ENCODE data around the gene NAV3.

Gene NAV3

DNA sequence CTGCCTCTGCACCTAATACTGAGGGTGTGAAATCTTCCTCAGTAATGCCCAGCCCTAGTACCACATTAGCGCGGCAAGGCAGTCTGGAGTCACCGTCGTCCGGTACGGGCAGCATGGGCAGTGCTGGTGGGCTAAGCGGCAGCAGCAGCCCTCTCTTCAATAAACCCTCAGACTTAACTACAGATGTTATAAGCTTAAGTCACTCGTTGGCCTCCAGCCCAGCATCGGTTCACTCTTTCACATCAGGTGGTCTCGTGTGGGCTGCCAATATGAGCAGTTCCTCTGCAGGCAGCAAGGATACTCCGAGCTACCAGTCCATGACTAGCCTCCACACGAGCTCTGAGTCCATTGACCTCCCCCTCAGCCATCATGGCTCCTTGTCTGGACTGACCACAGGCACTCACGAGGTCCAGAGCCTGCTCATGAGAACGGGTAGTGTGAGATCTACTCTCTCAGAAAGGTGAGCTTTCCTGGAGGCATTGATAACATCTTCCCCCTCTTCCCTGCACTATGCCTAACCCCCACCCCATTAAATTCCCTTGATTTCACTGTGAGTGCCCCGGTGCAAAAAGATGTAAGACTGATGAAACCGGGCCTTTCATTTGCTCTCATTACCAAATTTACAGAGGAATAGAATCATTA, 291.4 kb downstream of the NAV3 start:
- Mint-ChIP-seq H3K4me1 (ENCODE audit: low read depth) (no peaks in the 10 kb centered on the region), H3K27ac (no peak overlapping the region), H3K27me3 (ENCODE audit: low read depth) (no peaks in the 10 kb centered on the region), H3K36me3 (ENCODE audit: low read depth) (no peaks in the 10 kb centered on the region), H3K4me3 (no peak overlapping the region), H3K9me3 (no peaks in the 10 kb centered on the region)
- DNase-seq (ENCODE audit: low spot score) = no peak

DNA sequence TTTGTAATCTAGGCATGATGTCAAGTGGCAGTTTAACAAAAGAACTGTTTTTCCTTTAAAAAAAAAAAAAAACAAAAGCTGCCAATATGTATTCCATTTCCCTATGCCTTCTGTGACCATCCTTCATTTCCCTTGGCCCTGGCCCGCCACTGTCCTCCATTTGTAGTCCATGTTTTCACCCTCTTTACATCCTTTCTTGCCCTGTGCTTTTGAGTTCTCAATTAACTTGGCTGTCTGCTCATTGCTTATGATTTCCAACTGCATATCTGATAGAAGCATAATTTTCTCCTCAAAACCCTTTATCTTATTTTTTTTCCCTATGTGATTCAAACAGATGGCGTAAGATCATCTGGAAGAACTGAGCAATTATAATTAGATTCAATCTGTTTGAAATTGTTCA, 297.5 kb downstream of the NAV3 start:
- DNase-seq (ENCODE audit: low spot score) = no peak
- Mint-ChIP-seq H3K4me1 (ENCODE audit: low read depth) (no peaks in the 10 kb centered on the region), H3K27ac (no peak overlapping the region), H3K27me3 (ENCODE audit: low read depth) (no peaks in the 10 kb centered on the region), H3K36me3 (ENCODE audit: low read depth) (no peaks in the 10 kb centered on the region), H3K9me3 (peaks cover 5% of the 10 kb centered on the region), H3K4me3 (no peak overlapping the region)

DNA sequence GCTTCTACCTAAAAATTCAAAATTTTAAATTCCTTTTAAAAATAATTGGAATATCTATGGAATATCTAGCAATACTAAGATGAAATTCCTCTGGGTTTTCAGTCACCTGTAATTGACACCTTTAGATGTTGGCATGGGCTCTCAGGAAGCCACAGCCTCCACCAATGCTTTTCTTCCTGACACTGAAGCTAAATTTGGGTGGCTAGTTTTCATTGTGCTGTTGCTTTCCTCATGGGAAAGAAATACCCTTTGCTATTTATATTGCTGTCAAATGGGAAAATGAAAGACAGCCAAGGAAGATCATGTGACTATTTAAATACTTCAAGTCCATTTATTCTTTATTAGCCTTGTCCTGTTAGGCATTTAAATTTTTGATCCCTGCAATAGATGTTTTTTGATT, 313.0 kb downstream of the NAV3 start:
- no peaks in the 10 kb centered on the region for H3K9me3 Mint-ChIP-seq
- H3K4me1 Mint-ChIP-seq (ENCODE audit: low read depth) = no peaks in the 10 kb centered on the region
- no peak for DNase-seq (ENCODE audit: low spot score)
- no peak overlapping the region for H3K27ac Mint-ChIP-seq
- no peak overlapping the region for H3K4me3 Mint-ChIP-seq
- H3K36me3 Mint-ChIP-seq (ENCODE audit: low read depth) = no peaks in the 10 kb centered on the region
- no peaks in the 10 kb centered on the region for H3K27me3 Mint-ChIP-seq (ENCODE audit: low read depth)

DNA sequence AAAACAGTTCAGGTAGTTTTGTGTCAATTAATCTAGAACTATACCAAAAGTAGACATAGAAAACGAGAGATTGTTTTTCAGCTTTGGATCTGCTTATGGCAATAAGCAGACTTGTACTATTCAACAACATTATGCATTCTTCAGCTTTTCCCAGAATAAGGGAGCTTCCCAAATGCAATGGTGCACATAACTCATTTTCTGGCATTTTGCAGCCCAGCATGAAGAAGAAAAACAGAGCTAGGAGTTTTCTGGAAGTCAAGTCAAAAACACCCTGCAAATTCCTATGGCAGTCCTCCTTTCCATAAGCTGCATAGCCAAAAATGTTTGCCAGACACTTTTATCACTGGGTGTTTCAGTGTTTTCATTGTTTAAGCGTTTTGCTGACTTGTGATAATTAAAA, 314.7 kb downstream of the NAV3 start:
- no peak overlapping the region for H3K27ac Mint-ChIP-seq
- no peaks in the 10 kb centered on the region for H3K36me3 Mint-ChIP-seq (ENCODE audit: low read depth)
- no peaks in the 10 kb centered on the region for H3K4me1 Mint-ChIP-seq (ENCODE audit: low read depth)
- H3K4me3 Mint-ChIP-seq = no peak overlapping the region
- H3K9me3 Mint-ChIP-seq = no peaks in the 10 kb centered on the region
- no peak for DNase-seq (ENCODE audit: low spot score)
- no peaks in the 10 kb centered on the region for H3K27me3 Mint-ChIP-seq (ENCODE audit: low read depth)

DNA sequence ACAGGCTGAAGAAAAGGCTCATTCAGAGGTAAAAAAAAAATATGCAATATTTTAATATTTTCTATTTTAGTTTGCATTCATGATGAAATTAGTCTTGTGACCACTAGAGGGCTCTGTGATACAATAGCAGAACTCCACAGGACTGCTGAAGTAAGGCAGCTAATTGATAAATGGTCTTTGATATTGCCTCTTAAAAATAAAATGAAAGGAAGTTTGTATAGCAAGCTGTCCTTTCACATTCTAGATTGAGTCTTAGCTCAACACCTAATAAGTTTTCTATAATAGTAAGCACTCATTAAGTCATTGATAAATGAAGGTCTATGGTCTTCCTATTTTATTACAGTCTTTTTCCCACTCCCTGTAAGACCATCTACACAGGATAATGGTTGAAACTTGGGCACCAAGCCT, 315.7 kb downstream of the NAV3 start:
- Mint-ChIP-seq H3K27me3 (ENCODE audit: low read depth) (no peaks in the 10 kb centered on the region), H3K36me3 (ENCODE audit: low read depth) (no peaks in the 10 kb centered on the region), H3K9me3 (no peaks in the 10 kb centered on the region), H3K27ac (no peak overlapping the region), H3K4me1 (ENCODE audit: low read depth) (no peaks in the 10 kb centered on the region), H3K4me3 (no peak overlapping the region)
- DNase-seq (ENCODE audit: low spot score) = no peak

DNA sequence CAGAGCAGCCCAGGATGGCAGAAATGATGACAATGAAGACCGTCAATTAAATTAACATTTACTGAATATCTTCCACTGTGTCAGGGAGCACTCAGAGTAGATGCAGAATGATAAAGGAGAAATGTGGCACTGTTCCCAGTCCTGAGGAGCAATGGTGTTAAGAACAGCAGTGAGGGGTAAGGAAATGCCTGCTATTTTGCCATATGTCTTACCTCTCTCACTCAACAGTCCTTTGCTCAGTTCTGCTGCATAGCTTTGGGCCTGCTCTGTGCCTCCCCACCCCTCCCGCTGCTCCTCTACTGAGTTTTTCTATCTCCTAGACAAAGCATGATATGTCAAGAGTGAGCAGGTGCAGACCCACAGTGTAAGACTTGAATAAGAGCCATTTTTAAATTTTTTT, 318.8 kb downstream of the NAV3 start:
- H3K4me3 Mint-ChIP-seq = no peak overlapping the region
- H3K27me3 Mint-ChIP-seq (ENCODE audit: low read depth) = no peaks in the 10 kb centered on the region
- no peaks in the 10 kb centered on the region for H3K36me3 Mint-ChIP-seq (ENCODE audit: low read depth)
- no peaks in the 10 kb centered on the region for H3K9me3 Mint-ChIP-seq
- H3K27ac Mint-ChIP-seq = no peak overlapping the region
- DNase-seq (ENCODE audit: low spot score) = no peak
- no peaks in the 10 kb centered on the region for H3K4me1 Mint-ChIP-seq (ENCODE audit: low read depth)

DNA sequence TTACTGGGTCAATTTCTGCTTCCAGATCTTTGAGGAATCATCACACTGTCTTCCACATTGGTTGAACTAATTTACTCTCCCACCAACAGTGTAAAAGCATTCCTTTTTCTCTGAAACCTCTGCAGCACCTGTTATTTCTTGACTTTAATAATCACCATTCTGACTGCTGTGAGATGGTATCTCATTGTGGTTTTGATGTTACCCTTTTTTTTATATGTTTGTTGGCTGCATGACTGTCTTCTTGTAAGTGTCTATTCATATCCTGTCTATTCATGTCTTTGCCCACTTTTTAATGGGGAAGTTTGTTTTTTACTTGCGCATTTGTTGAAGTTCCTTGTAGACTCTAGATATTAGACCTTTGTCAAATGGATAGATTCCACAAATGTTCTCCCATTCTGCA, 324.9 kb downstream of the NAV3 start:
- Mint-ChIP-seq H3K27ac (no peak overlapping the region), H3K27me3 (ENCODE audit: low read depth) (no peaks in the 10 kb centered on the region), H3K4me1 (ENCODE audit: low read depth) (no peaks in the 10 kb centered on the region), H3K9me3 (no peaks in the 10 kb centered on the region), H3K36me3 (ENCODE audit: low read depth) (no peaks in the 10 kb centered on the region), H3K4me3 (no peak overlapping the region)
- DNase-seq (ENCODE audit: low spot score) = no peak

DNA sequence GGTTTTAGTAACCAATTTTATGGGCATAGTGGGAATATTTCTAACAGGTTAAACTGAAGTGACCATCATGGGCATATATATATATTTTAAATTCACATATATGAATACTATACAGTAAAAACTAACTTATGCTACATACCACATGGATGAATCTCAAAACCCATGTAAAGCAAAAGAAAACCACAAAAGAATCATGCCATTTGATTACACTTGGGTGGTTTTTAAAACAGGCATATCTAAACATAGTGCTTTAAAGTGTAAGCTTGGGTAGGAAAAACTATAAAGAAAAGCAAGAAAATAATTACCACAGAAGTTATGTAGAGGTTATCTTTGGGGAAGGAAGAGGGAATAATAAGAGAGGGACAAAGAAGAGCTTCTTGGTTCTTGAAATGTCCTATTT, 326.1 kb downstream of the NAV3 start:
- no peak overlapping the region for H3K4me3 Mint-ChIP-seq
- H3K36me3 Mint-ChIP-seq (ENCODE audit: low read depth) = no peaks in the 10 kb centered on the region
- H3K27ac Mint-ChIP-seq = no peak overlapping the region
- H3K4me1 Mint-ChIP-seq (ENCODE audit: low read depth) = no peaks in the 10 kb centered on the region
- no peaks in the 10 kb centered on the region for H3K9me3 Mint-ChIP-seq
- no peaks in the 10 kb centered on the region for H3K27me3 Mint-ChIP-seq (ENCODE audit: low read depth)
- DNase-seq (ENCODE audit: low spot score) = no peak

DNA sequence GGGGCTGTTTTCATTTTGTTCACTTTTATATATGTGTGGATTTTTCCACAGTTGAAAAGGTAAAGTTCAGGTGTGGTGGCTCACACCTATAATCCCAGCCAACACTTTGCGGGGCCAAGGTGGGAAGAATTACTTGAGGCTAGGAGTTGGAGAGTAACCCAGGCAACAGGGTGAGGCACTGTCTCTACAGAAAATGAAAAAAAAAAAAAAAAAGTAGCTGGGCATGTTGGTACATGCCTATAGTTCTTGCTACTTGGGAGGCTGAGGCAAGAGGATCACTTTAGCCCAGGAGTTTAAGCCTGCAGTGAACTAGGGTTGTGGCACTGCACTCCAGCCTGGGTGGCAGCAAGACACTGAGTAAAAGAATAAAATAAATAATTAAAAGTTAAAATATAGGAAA, 326.5 kb downstream of the NAV3 start:
- Mint-ChIP-seq H3K36me3 (ENCODE audit: low read depth) (no peaks in the 10 kb centered on the region), H3K9me3 (no peaks in the 10 kb centered on the region), H3K4me3 (no peak overlapping the region), H3K4me1 (ENCODE audit: low read depth) (no peaks in the 10 kb centered on the region), H3K27me3 (ENCODE audit: low read depth) (no peaks in the 10 kb centered on the region), H3K27ac (no peak overlapping the region)
- no peak for DNase-seq (ENCODE audit: low spot score)

DNA sequence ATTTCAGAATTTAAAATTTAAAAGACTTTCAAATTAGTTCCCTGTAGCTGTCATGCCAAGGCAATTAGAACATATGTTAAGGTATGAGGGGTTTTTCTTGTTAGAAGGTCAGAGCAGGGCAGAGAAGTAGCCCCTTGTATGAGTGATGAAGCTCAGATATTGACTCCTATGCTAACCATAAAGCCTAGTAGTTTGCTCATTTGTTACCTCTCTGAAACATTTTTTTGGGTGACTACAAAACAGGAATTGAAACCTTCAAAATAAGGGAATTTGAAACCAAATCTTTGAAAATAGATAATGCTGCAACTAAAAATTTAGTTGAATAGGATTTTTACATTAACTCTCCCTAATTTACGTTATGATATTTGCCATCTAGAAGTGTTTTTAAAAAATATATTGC, 333.5 kb downstream of the NAV3 start:
- H3K36me3 Mint-ChIP-seq (ENCODE audit: low read depth) = no peaks in the 10 kb centered on the region
- DNase-seq (ENCODE audit: low spot score) = no peak
- H3K9me3 Mint-ChIP-seq = no peaks in the 10 kb centered on the region
- no peak overlapping the region for H3K4me3 Mint-ChIP-seq
- no peaks in the 10 kb centered on the region for H3K27me3 Mint-ChIP-seq (ENCODE audit: low read depth)
- H3K27ac Mint-ChIP-seq = no peak overlapping the region
- no peaks in the 10 kb centered on the region for H3K4me1 Mint-ChIP-seq (ENCODE audit: low read depth)

DNA sequence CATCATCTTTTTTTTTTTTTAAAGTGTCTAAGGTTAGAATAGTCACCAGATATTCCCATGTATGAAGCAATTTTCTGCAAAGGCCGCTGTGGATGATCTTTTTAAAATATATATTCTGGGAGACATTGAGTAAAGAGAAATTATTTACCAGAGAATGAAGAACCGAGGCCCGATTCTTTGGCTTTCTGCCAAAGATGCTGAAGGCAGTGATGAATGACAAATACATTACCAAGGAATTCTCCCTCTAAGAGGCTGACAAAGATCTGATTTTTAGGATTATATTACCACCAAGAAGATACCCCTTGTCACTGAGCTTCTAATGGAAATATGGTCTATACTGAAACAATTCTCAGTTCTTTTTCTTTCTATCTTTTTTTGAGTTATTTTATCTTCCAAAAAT, 336.8 kb downstream of the NAV3 start:
- H3K27ac Mint-ChIP-seq = no peak overlapping the region
- H3K4me1 Mint-ChIP-seq (ENCODE audit: low read depth) = no peaks in the 10 kb centered on the region
- DNase-seq (ENCODE audit: low spot score) = no peak

DNA sequence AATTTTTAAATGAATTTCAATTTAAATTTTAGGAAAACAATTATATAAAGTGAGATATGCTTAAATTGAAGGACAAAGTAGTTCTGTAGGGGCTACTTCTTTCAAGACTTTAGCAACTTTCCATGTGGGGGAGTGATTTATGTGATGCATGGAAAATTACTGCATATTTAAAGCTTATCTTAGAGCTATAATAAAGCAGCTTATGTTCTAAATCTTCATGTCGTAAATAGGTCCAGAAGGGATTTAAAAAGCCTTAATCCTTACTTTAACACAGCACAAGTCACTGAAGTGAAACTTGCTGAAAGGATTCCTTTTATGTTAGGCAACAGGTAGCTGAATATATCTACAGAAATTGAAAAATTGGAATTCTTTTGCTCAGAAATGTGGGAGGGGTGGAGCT, 340.4 kb downstream of the NAV3 start:
- no peak for DNase-seq (ENCODE audit: low spot score)
- H3K9me3 Mint-ChIP-seq = no peaks in the 10 kb centered on the region
- H3K36me3 Mint-ChIP-seq (ENCODE audit: low read depth) = no peaks in the 10 kb centered on the region
- no peak overlapping the region for H3K27ac Mint-ChIP-seq
- H3K4me1 Mint-ChIP-seq (ENCODE audit: low read depth) = no peaks in the 10 kb centered on the region
- no peak overlapping the region for H3K4me3 Mint-ChIP-seq
- no peaks in the 10 kb centered on the region for H3K27me3 Mint-ChIP-seq (ENCODE audit: low read depth)

More for the DNA sequence above, 336.8 kb downstream of the NAV3 start:
- no peaks in the 10 kb centered on the region for H3K36me3 Mint-ChIP-seq (ENCODE audit: low read depth)
- no peak overlapping the region for H3K4me3 Mint-ChIP-seq
- H3K9me3 Mint-ChIP-seq = no peaks in the 10 kb centered on the region
- no peaks in the 10 kb centered on the region for H3K27me3 Mint-ChIP-seq (ENCODE audit: low read depth)

DNA sequence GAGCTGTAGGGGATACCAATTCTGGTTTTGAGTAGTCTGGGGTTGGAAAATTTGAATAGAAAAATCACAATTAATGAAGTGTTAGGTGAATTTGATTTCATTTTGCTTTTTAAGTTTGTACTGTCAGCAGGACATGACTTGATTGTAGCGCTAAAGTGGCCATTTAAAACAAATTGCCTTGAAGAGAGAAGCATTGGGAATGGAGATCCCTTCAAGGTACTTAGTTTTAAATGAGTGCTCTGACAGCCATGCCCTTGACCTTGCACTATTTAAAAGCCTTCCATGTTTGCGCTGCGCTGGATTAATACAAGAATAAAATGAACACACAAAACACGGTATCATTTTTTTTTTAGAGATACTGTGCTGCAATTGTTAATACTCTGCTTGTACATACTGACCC, 345.9 kb downstream of the NAV3 start:
- Mint-ChIP-seq H3K4me3 (no peak overlapping the region), H3K27me3 (ENCODE audit: low read depth) (no peaks in the 10 kb centered on the region), H3K27ac (no peak overlapping the region), H3K4me1 (ENCODE audit: low read depth) (no peaks in the 10 kb centered on the region), H3K9me3 (no peaks in the 10 kb centered on the region), H3K36me3 (ENCODE audit: low read depth) (no peaks in the 10 kb centered on the region)
- no peak for DNase-seq (ENCODE audit: low spot score)

DNA sequence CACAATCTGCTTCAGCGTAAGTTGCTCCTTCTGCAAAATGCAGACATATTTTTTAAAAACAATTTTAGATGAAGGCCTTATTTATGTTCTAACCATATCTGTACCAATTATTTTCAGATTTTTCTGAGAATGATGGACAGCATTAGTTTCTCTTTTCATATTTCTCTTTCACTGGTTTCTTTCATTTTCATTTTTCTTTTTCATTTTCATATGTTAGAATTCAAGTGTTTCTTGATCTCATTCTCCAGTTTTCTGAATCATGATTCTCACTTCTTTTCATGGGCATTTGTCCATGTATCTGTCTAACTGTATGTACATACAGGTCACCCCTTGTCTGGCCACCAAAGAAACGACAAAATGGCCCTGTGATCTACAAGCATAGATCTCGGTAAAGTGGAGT, 346.6 kb downstream of the NAV3 start:
- Mint-ChIP-seq H3K27ac (no peak overlapping the region), H3K27me3 (ENCODE audit: low read depth) (no peaks in the 10 kb centered on the region), H3K36me3 (ENCODE audit: low read depth) (no peaks in the 10 kb centered on the region), H3K4me3 (no peak overlapping the region), H3K4me1 (ENCODE audit: low read depth) (no peaks in the 10 kb centered on the region), H3K9me3 (no peaks in the 10 kb centered on the region)
- DNase-seq (ENCODE audit: low spot score) = no peak

DNA sequence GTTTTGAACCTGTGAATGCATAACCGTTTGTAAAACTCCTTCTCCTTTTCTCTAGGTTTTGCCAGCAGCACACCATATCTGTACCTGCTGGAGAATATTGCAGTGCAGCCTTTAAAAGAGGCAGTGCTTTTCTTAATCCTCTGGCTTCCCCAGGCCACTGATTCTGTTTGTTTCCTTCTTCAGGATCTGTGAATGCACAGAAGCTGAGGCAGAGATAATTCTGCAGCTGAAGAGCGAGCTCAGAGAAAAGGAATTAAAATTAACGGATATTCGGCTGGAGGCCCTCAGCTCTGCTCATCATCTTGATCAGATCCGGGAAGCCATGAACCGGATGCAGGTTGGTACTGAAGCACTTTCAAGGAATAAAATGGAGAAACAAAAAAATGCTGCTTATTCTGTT, 348.7 kb downstream of the NAV3 start:
- Mint-ChIP-seq H3K36me3 (ENCODE audit: low read depth) (no peaks in the 10 kb centered on the region), H3K9me3 (no peaks in the 10 kb centered on the region), H3K27me3 (ENCODE audit: low read depth) (no peaks in the 10 kb centered on the region), H3K4me1 (ENCODE audit: low read depth) (no peaks in the 10 kb centered on the region), H3K4me3 (no peak overlapping the region), H3K27ac (no peak overlapping the region)
- DNase-seq (ENCODE audit: low spot score) = no peak
